ENCODE data around the gene YIPF2.

DNA sequence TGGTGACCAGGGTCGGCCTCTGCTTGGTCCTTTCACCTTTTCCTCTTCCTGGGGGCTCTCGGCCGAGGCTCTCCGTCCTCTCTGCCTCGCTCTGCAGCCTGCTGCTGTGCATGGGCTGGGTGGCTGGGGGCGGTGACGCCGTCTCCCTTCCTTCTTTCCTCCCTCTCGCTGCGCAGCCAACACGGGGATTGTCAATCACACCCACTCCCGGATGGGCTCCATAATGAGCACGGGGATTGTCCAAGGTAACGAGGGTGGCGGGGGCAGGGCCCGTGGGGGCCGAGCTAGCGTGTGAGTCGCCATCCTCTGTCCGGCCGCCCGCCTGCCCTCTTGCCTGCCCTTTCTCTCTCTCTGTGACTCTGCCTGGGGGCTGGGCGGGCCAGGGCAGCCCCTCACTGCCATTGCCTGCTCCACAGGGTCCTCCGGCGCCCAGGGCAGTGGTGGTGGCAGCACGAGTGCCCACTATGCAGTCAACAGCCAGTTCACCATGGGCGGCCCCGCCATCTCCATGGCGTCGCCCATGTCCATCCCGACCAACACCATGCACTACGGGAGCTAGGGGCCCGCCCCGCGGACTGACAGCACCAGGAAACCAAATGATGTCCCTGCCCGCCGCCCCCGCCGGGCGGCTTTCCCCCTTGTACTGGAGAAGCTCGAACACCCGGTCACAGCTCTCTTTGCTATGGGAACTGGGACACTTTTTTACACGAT lies 7.1 kb downstream of the YIPF2 start:
- TF ChIP-seq, protein P1, sequence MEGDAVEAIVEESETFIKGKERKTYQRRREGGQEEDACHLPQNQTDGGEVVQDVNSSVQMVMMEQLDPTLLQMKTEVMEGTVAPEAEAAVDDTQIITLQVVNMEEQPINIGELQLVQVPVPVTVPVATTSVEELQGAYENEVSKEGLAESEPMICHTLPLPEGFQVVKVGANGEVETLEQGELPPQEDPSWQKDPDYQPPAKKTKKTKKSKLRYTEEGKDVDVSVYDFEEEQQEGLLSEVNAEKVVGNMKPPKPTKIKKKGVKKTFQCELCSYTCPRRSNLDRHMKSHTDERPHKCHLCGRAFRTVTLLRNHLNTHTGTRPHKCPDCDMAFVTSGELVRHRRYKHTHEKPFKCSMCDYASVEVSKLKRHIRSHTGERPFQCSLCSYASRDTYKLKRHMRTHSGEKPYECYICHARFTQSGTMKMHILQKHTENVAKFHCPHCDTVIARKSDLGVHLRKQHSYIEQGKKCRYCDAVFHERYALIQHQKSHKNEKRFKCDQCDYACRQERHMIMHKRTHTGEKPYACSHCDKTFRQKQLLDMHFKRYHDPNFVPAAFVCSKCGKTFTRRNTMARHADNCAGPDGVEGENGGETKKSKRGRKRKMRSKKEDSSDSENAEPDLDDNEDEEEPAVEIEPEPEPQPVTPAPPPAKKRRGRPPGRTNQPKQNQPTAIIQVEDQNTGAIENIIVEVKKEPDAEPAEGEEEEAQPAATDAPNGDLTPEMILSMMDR (IDR thresholded peaks at IDR 0.05; ENCODE audit: insufficient read depth, low read depth, low read length) = no peak
- TF ChIP-seq EZH2 (IDR thresholded peaks at IDR 0.05; ENCODE audit: insufficient read depth, low read length) = no peak

Measured in astrocyte (in vitro differentiated cells and primary cell).